K562 (cell line): ENCODE results near the gene SNX1. TPM values are rescaled to one million over a fixed set of nuclear protein-coding genes. Genes with fewer than 3 reads are reported as not detected.

Source experiments
- ATAC-seq: fragments of 200-7000 bp; cut with Tn5 transposase; 3 replicates; pipeline ENCODE4 v1.9.1; 2020; ENCODE audit warnings: moderate library complexity
- BruUV-seq: library from RNA; stranded (reverse); fragments of 400-500 nt; replicated peaks from 2 replicates; lab custom pipeline; 2021; lab: Mats Ljungman, UMichigan
- CTCF ChIA-PET: fragments of 300-600 bp; formaldehyde crosslinking; extraction: SDS; loops from one replicate; lab custom pipeline; 2021; ENCODE audit warnings: low intra/inter-chr PET ratio; lab: Yijun Ruan, JAX
- POLR2A ChIA-PET: fragments of 300-600, 350-650 bp; sonication (Branson Sonifier 250); formaldehyde crosslinking; extraction: SDS; loops from one replicate; lab custom pipeline; 2021; ENCODE audit warnings: antibody characterized with exemption, inconsistent platforms; lab: Yijun Ruan, JAX
- DNase-seq, 4 experiments: peaks; one replicate each; pipeline versions ENCODE4 v3.0.0 to v3.0.0-alpha.2; 2011 to 2018; ENCODE audit warnings: low spot score in 3 of 4, mixed read lengths in 3 of 4; ENCODE audit errors: extremely low read depth in 1 of 4
- FAIRE-seq: peaks from 2 replicates; lab custom pipeline; 2011; peaks lifted over from hg19 to GRCh38; lab: Jason Lieb, UNC
- H2AFZ ChIP-seq: 2 replicates; pipeline ENCODE4 v1.6.0; 2011; ENCODE audit warnings: low read depth, low read length, control low read depth, inconsistent platforms
- H3K27ac ChIP-seq: fragments of 200-600 bp; 3 replicates; pipeline ENCODE4 v1.8.0; 2011; ENCODE audit warnings: low read depth, mild to moderate bottlenecking, control low read depth, inconsistent platforms, low read length, moderate library complexity, mixed read lengths; ENCODE audit errors: extremely low read depth
- H3K27me3 ChIP-seq, 2 experiments: fragments of 300-600 bp in 1 of 2; 2 replicates in 1 of 2; 3 replicates in 1 of 2; pipeline versions ENCODE4 v1.6.0 to v1.8.0; 2011; ENCODE audit warnings: inconsistent platforms in 2 of 2, low read length in 2 of 2, mild to moderate bottlenecking in 1 of 2, mixed read lengths in 1 of 2, moderate library complexity in 1 of 2; ENCODE audit not compliant: control insufficient read depth in 2 of 2, insufficient read depth in 2 of 2
- H3K36me3 ChIP-seq: fragments of 300-600 bp; 3 replicates; pipeline ENCODE4 v1.8.0; 2011; ENCODE audit warnings: mild to moderate bottlenecking, low read length, inconsistent platforms; ENCODE audit not compliant: control insufficient read depth, insufficient read depth
- H3K4me1 ChIP-seq, 2 experiments: fragments of 200-600 bp in 1 of 2; replicated peaks in 1 of 2; 2 replicates in 1 of 2; 3 replicates in 1 of 2; pipeline versions ENCODE4 v1.5.1 to v1.8.0; 2011; ENCODE audit warnings: inconsistent platforms in 2 of 2, low read length in 2 of 2, mild to moderate bottlenecking in 1 of 2, mixed read lengths in 1 of 2, moderate library complexity in 1 of 2; ENCODE audit not compliant: control insufficient read depth in 2 of 2, insufficient read depth in 2 of 2
- H3K4me2 ChIP-seq: 2 replicates; pipeline ENCODE4 v1.6.1; 2011; ENCODE audit warnings: low read length, control low read depth, inconsistent platforms, mixed read lengths; ENCODE audit not compliant: insufficient read depth
- H3K4me3 ChIP-seq: fragments of 200-600 bp; sonication (generic), shearing (Covaris generic); 2 replicates; pipeline ENCODE4 v1.5.1; 2016; ENCODE audit warnings: control low read depth, inconsistent platforms
- H3K79me2 ChIP-seq: fragments of 200-600 bp; 3 replicates; pipeline ENCODE4 v1.8.0; 2011; ENCODE audit warnings: low read length, inconsistent platforms; ENCODE audit not compliant: control insufficient read depth, insufficient read depth
- H3K9ac ChIP-seq, 2 experiments: 2 replicates each; pipeline versions ENCODE4 v1.6.0 to v1.6.1; 2011; ENCODE audit warnings: low read depth in 2 of 2, low read length in 2 of 2, control low read depth in 1 of 2, inconsistent platforms in 1 of 2, mild to moderate bottlenecking in 1 of 2, mixed read lengths in 1 of 2; ENCODE audit not compliant: insufficient read depth in 1 of 2
- H3K9me1 ChIP-seq: one replicate; pipeline ENCODE4 v1.6.0; 2011; ENCODE audit warnings: inconsistent platforms, mild to moderate bottlenecking, low read length, moderate library complexity; ENCODE audit not compliant: control insufficient read depth, insufficient read depth
- H3K9me3 ChIP-seq: replicated peaks from 2 replicates; pipeline ENCODE4 v1.5.1; 2011; ENCODE audit warnings: low read depth, low read length, inconsistent platforms; ENCODE audit not compliant: control insufficient read depth, insufficient read depth
- H4K20me1 ChIP-seq: replicated peaks from 2 replicates; pipeline ENCODE4 v1.6.1; 2011; ENCODE audit warnings: low read length, inconsistent platforms, mixed read lengths; ENCODE audit not compliant: control insufficient read depth, insufficient read depth
- CEBPB ChIP-seq: fragments of 450-650 bp; IDR thresholded peaks from 2 replicates; pipeline ENCODE4 v1.6.1; 2016; ENCODE audit warnings: missing genetic modification characterization, missing compliant biosample characterization
- CUX1 ChIP-seq: fragments of 200-800 bp; sonication (Bioruptor generic); IDR thresholded peaks from 2 replicates; pipeline ENCODE4 v1.6.1; 2016; ENCODE audit warnings: missing genetic modification characterization, missing compliant biosample characterization
- DPF2 ChIP-seq: fragments of 450-650 bp; IDR thresholded peaks from 2 replicates; pipeline ENCODE4 v1.6.1; 2016
- NFE2 ChIP-seq: IDR thresholded peaks from 2 replicates; pipeline ENCODE4 v1.6.1; 2014; ENCODE audit warnings: antibody characterized with exemption, low read depth
- NFE2L1 ChIP-seq: fragments of 450-650 bp; IDR thresholded peaks from 2 replicates; pipeline ENCODE4 v1.6.1; 2016; ENCODE audit warnings: missing genetic modification characterization, low read depth, mild to moderate bottlenecking, missing compliant biosample characterization, moderate library complexity, borderline replicate concordance
- ZNF384 ChIP-seq: IDR thresholded peaks from 2 replicates; pipeline ENCODE4 v1.6.1; 2012; ENCODE audit warnings: low read depth, low read length, improper control_type of control experiment
- ZNF699 ChIP-seq: fragments of 250-450 bp; sonication (Bioruptor Pico); IDR thresholded peaks from 2 replicates; pipeline ENCODE4 v1.8.0; 2021; ENCODE audit warnings: mild to moderate bottlenecking, moderate library complexity; ENCODE audit not compliant: insufficient replicate concordance
- ZNF740 ChIP-seq, 3 experiments: fragments of 200-800 bp in 1 of 3; sonication (Bioruptor generic) in 1 of 3; sonication (generic) in 1 of 3; formaldehyde crosslinking in 1 of 3; IDR thresholded peaks; 2 replicates each; pipeline versions ENCODE4 v1.6.1 to v1.8.0; 2016 to 2022; ENCODE audit warnings: mild to moderate bottlenecking in 2 of 3, missing compliant biosample characterization in 2 of 3, missing genetic modification characterization in 2 of 3, missing genetic modification reagents in 1 of 3
- WGBS: fragments of 100-300 bp; shearing (Covaris generic); methylation state at CpG from one replicate; pipeline ENCODE4 v1.1.6; 2016; ENCODE audit warnings: low coverage, mixed read lengths; ENCODE audit not compliant: insufficient coverage; ENCODE audit errors: missing lambda C conversion rate; 5-methylcytosine and 5-hydroxymethylcytosine counted together
- in situ Hi-C: fragments of 300-500 bp; cut with MboI; formaldehyde crosslinking; loops from 4 replicates; pipeline ENCODE4 v1.15.0; 2018; ENCODE audit warnings: inconsistent platforms, mixed read lengths
- intact Hi-C: fragments of 100-400 bp; cut with micrococcal nuclease; formaldehyde crosslinking; loops from 2 replicates; pipeline ENCODE4 v1.14.2; 2022
- polyA plus RNA-seq, 8 experiments: library from polyadenylated mRNA; depleted of rRNA in 4 of 8; stranded (reverse) in 5 of 8; unstranded in 3 of 8; fragments of >200 nt; fragmentation: Nextera tagmentation in 2 of 8; fragmentation: Illumina TruSeq in 1 of 8; extraction: Ambion mirVana in 2 of 8; extraction: Trizol in 1 of 8; gene quantifications; 2 replicates each; pipeline versions ENCODE4 v1.2.1 to v1.2.3, GENCODE V29; 2011 to 2014; ENCODE audit warnings: inconsistent platforms in 1 of 8, missing spikeins in 1 of 8
- total RNA-seq, 7 experiments: library from RNA; depleted of rRNA in 6 of 7; stranded (reverse); fragments of >200 nt in 6 of 7; fragmentation: Illumina TruSeq in 2 of 7; extraction: Trizol in 2 of 7; gene quantifications; 2 replicates each; pipeline versions ENCODE4 v1.2.1 to v1.2.3, GENCODE V29; 2011 to 2021; ENCODE audit warnings: low replicate concordance in 1 of 7

The SNX1 gene
- total and polyA plus RNA-seq, 9 of the 15 experiments (the other 6 are each of a cell fraction or from before 2014, with no cell fraction given) = 11.0 to 105 (median 59.9) TPM

GRCh38 chr15:64141798-64142512 is 46.2 kb downstream of the SNX1 start:
- in situ Hi-C loops = no loop called here
- intact Hi-C loops = no loop called here
- DNase-seq (no peak), FAIRE-seq (no peak), ATAC-seq (peak; percentile 26)
- Histone ChIP-seq H3K27ac (no peak overlapping the region; the same call in 1 of the 3 replicates), H3K36me3 (peaks cover 49% of the 10 kb centered on the region), H4K20me1 (peaks cover 18% of the 10 kb centered on the region; the same call in 1 of the 2 replicates), H3K4me2 (no peak overlapping the region), H3K4me1 (peaks cover 32 to 53% of the 10 kb centered on the region in 2 experiments), H2AFZ (no peak overlapping the region), H3K9me1 (no peaks in the 10 kb centered on the region), H3K27me3 (no peaks in the 10 kb centered on the region), H3K4me3 (no peak overlapping the region), H3K79me2 (no peaks in the 10 kb centered on the region), H3K9me3 (no peaks in the 10 kb centered on the region), H3K9ac (peak overlapping the region in 1 of 2 experiments; percentile 27; a peak in 1 of 4 replicates)
- ChIA-PET CTCF (no interaction called here), POLR2A (interaction anchor here (0.7 to 6.1 kb wide), 4 partner anchors 7 to 15 kb away, joined by 3 to 34 read pairs (median 4); no protein-coding TSS in a partner anchor)
- TF ChIP-seq DPF2 = peak; percentile 62; the same call in 1 of the 2 replicates
- TF ChIP-seq ZNF699 (CRISPR knock-in tag) = no peak
- TF ChIP-seq ZNF384 = peak; percentile 57; the same call in 1 of the 2 replicates
- TF ChIP-seq ZNF740 (CRISPR knock-in tag; IDR thresholded peaks at IDR 0.05) = no peak
- no peak for TF ChIP-seq ZNF740 (tag; IDR thresholded peaks at IDR 0.05)
- no peak for TF ChIP-seq NFE2L1 (tag)
- TF ChIP-seq CEBPB = peak; percentile 80
- TF ChIP-seq CUX1 (CRISPR knock-in tag) = no peak
- TF ChIP-seq NFE2 = peak; percentile 58
- BruUV-seq = no TSS peak
- 67% methylated on average over 8 of the region's 8 CpGs for WGBS
